HPDE6-E6E7 (cell line): Measurements from ENCODE around the gene ARHGAP25.

Experiments
- DNase-seq: peaks from one replicate; pipeline ENCODE4 v3.0.0; 2011; ENCODE audit warnings: missing footprints; ENCODE audit errors: extremely low spot score

The ARHGAP25 gene

DNA sequence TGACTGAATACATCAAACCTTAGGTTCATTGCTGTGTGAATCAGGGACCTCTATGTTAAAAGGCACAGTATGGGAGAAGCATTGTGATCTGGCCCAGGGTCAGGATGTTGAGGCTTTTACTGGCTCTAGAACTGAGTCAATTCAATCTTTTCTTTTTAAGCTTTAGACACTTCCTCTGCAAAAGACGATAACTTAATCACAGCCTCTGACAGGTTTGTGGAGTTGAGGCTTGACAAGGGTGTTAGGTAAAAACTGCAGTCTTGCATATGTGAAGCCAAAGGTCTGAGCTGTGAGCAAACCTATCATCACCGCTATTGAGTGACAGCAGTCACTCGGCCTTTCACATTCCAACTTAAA, 17.3 kb upstream of the ARHGAP25 start:
- DNase-seq: no peak

DNA sequence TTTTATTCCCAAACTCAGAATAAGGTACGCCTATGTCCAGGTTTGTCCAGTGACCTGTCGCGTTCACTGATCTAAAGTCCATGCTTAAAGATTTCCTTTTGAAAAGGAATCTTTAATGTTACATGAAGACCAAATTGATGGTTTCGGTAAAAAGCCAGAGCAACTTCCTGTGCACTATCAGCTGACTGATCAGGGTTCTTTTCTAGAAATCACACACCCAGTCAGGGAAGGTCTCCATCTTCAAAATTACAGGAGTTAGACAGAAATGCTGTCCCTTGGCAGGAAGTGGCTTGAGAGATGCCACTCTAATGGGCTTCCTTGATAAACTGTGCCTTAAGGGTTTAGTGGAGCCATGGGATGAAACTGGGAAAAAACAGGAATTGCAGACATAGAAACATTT, 14.7 kb upstream of the ARHGAP25 start:
- no peak for DNase-seq

DNA sequence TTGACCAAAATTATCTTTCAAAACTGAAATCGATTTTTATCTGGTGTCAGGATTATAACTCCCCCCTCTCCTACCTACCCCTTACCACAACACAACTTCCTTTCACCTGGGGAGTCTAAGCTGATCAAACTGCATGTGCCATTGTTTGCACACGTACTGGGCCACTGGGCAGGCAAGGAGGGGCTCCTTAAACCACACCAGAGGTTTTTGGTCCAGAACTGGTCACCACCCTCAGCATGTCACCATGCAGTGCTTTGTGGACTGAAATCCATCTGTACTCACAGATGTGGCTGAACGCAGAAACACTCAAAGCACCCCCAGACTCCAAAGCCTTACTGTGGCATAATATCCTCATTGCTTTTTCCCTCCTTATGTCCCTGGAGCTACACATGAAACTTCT, 13.9 kb upstream of the ARHGAP25 start:
- no peak for DNase-seq

DNA sequence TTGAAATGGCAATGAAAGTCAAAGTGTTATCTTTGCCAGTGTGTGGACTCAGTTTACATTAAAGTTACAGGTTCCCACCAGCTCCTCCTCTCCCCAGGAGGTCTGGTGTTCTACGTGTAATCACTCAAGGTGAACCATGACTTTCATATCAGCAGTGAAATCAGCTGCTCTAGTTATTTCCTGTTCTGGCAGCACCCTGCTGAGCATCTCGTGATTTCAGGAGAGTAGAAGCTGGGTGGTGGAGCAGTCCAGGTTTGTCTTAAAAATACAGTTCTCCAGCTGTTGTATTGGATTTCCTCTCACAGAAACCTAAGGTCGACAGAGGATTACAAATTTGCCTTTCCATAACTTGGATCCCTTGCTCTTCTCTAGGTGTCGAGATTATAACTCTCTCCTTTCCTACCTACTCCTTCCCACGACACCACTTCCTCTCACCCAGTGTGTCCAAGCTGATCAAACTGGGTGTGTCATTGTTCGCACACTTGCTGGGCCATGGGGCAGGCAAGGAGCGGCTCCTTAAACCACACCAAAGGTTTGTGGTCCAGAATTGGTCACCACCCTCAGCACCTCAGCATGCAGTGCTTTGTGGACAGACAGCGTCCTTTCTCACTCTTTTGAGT, 13.0 kb upstream of the ARHGAP25 start:
- no peak for DNase-seq

DNA sequence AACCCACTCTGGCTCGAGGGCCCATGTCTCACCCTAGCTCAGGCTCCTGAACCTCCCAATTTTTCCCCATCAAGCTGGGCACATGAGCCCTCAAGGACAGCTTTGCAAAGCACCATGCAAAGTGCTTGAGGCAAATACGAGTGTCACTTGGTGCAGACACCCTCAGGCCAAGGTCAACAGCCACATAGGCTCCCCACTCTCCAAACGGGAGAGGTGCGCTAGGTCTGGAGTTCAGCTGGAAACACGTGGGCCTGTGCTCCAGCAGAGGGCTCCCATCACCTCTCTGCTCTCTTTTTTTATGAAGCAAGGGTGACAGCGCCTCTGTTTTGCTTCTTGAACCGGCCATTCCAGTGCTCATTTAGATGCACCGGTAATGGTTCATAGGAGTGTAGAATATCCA, 11.9 kb upstream of the ARHGAP25 start:
- no peak for DNase-seq

DNA sequence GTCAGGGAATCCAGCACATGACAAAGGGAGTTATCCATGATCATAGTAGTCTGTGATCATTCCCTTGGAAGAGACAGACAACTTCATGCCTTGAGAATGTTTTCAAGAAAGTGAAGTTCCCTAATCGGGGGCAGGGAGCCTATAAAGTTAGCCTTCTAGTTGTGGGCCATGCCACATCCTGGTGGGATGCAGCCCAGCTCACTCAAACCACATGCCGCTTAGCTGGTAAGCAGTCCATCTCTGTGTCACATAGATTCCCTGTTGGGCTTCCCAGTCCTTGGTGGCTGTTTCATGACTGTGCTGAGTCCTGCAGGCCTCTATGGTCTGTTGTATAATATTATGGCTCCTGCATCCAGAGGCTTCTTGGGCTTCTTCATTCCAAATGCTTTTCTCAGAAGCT, 11.4 kb upstream of the ARHGAP25 start:
- DNase-seq: no peak

DNA sequence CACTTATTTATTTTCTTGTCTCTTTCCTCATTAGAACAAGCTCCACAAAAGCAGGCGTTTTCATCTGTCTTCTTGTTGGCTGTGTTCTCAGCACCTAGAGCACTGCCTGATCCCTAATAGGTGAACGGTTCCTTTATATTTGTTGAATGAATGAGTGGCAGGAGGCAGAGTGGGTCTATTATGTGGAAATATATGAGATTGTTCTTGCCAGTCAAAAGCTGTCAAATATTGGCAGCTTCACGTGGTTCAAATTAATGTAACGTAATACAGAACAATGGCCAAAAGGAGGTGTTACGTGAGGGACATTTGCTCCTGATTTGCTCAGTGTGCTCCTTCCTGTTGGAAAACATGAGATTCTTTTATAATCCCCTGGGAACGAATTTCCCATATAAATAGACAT, 8.5 kb upstream of the ARHGAP25 start:
- DNase-seq: no peak

DNA sequence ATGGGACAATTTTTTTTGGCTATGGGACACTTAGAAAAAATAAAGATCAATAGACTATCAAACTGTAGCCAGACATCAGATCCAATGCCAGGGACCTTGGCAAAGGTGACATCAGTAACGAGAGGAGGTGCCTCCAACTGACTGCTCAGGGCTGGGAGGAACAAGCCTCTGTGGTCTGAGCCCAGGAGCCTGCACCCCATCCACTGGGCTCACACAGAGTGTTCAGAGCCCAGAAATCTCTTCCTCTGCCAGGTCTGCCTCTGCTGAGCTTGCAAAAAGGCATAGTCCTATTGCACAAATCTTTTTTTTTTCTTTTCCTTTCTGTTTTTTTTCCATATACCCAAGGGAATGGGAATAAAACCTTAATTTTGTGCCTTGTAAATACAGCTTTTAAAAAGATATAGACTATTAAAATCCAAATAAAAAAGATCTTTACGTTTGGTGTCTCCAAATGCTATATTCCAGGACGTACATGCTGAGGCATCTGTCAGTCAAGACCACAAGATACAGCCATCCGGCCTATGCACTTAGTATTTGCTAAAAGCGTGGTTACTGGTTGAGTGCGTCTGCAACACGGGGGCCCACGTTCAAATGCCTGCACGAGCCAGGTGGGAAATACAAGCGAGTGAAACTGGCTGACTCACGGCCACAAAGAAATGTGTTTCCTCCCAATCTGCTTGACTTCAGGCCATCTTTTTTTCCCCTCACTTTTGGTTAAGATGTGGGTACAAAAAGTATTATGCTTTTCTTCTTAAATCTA, 7.8 kb upstream of the ARHGAP25 start:
- DNase-seq: no peak

DNA sequence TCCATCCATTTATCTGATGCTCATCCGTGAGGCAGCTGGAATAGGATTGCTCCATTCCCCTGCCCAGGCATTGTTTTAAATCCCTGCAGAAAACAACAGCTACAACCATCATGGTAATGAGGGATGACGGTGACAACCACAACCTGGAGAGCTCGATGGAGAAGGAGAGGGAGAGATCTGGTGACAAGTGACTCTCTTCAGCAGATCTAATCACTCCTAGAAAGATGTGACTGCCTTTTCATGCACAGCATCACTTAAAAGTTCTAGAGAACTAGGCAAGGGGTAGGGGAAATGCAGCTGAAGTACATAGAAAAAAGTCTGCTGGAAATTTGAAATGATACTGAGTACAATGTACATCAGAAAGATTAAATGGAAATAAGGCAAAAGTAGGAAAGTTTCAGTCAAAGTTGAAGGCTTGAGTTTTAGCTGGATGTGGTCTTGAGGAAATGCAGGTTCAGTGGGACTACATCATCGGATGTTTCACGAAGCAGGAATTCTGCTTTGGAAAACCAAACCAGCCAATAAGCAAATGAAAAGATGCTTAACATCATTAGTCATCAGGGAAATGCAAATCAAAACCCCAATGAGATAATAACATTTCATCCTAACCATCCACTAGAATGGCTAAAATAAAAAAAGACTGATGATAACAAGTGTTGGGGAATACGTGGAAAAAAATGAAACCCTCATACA, 6.8 kb upstream of the ARHGAP25 start:
- no peak for DNase-seq

DNA sequence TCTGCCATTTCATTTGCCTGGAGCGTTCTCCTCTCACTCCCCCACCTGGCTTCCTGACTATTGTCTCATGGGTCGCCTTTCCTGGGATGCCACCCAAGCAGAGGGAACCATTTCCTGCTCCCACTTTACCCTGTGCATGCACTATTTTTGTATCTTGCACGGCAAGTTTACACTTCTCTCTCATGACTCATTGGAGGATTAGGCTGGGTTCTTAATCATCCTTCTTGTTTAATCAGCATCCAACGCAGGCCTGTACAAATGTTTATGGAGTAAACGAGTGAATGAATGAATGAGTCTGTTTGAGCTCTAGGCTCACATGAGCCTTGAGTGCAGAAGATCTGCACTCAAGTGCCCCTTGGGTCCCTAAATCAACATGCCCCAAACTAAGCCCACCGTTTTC, 3.8 kb upstream of the ARHGAP25 start:
- DNase-seq: peak; percentile 77

DNA sequence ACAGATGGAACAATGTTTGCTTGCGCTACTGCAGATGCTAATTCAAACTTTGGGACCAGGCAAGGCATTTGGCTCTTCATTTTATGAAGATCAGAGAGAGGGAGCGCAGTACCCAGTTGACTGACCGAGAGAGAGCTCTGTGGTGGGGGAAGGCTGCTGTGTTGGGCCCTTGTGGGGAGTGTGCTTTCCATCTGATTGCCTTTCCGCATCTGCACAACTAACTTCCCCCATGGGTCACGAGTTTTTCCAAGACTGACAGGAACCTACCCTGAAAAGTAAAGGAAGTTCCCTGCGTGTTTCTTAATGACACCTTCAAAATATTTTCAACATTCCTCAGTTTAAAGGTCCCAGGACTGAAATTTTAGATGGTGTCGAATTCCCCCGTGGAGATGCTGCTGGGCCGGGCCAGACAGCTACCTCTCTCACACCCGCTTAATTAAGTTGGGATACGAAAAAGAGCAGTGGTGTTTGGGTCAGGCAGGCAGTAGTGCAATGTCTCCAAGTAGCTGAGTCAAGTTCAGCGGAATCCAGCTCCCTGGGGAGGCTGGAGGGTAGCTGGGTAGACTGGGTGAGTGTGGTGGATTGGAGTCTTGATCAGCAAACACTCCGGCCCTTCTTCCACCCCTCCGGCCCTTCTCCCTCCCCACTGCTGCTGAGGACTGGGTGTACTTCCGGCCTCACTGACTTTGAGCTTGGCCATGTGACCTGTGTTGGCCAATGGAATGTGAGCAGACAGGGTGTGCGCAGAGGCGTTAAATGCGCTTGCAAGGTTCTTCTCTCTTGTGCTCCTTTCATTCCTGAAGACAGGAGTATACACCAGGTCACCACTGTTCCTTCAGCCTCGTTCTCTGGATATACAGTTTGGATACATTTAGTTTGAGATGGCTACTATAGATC, 2.3 kb upstream of the ARHGAP25 start:
- no peak for DNase-seq

DNA sequence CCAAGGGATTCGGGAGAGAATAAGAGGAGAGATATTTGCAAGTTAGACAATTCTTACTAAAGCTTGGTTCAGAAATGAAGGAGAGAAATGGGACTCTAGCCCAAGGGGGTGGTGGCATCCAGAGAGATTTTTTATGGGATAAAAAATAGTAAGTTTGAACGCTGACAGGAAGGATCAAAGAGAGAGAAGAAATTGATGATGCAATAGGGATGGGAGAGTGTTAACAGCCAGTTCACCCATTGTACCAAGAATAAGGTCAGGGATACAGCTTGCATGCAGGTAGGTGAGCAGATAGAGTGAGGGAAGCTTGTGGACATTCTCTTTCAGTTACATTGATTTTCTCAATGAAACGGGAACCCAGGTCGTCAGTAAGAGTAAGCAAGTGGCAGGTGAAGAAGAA, 1.2 kb upstream of the ARHGAP25 start:
- DNase-seq: no peak

DNA sequence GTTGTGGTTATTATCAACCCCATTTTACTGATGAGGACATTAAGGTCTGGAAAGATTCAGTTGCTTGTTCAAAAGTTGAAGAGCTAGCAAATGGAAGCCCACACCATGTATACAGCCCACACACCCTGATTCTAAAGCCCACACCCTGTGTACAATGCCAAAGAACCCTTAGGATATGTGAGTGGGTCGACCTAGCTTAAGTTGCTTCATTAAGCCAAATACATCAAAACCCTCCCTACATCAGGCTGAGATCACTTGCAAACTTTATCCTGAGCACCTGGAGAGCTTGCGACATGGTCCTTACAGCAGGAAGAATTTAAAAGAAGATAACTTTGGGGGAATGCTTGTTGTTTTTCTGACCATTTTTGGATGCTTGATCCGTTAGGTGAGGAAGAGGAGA, 435 bp upstream of the ARHGAP25 start:
- DNase-seq: no peak

DNA sequence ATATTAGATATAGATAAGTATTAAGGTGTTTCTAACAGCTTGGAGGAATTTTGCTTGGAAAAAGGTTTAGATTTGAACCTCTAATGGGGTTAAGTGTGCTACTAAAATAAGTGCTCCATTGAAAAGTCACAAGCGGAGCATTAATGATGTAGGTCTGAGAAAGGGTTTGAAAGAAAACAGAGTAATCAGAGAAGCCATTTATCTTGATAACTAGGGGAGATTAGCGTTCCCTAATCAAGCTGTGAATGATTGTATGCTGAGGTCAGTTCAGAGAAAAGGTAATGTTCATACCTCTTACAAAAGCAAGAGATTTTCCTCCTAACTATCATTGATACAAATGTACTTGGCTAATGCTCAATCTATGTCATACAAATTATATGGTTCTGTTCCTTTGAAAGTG, 1.5 kb downstream of the ARHGAP25 start:
- DNase-seq: no peak

DNA sequence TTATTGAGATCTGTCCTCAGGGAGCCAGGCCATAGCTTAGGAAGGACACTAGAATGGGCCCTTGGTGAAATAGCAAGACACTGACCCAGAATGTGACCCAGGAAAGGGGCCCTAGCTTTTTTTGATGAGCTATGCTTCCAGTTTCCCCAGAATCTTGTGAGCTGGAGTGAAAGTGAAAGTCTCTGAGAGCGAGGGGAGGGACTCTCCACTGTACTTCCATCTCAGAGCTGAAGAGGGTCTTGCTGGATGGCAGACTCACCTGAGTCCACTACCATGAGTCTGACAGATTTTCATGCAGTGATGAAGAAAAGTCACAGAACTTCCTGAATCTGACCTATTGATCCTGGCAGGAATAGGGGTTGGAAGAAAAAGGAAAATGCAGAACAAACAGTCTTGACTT, 3.1 kb downstream of the ARHGAP25 start:
- DNase-seq: no peak

DNA sequence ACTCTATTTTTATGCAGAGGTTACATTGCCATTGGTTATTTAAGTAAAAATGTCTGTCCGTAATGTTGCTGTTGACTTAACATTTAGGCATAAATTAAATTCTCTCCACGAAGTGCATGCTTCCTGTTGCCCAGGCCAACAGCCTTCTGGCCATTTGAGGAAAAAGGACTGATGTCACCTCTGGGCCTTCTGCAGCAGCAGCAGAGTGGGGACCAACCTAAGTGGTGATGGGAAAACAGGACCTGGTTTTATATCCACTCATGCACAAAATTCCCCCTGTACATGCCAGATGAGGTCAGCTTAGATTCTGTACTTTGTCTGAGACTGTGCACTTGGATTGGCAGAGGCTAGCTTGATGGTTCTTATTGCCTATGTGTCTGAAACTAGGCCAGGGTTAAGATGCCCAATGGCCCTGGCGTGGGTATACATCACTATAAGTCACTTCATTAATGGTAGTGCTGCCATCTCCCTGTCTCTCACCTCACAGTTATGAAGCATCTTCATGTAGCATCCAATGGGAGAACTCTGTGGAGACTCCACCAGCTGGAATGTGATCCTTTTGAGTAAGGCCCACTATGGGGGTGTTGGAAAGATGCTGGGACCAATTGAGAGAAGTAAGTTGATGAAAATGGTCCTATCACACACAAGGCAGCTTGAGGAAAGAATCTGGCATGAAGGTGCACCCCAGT, 4.4 kb downstream of the ARHGAP25 start:
- no peak for DNase-seq

DNA sequence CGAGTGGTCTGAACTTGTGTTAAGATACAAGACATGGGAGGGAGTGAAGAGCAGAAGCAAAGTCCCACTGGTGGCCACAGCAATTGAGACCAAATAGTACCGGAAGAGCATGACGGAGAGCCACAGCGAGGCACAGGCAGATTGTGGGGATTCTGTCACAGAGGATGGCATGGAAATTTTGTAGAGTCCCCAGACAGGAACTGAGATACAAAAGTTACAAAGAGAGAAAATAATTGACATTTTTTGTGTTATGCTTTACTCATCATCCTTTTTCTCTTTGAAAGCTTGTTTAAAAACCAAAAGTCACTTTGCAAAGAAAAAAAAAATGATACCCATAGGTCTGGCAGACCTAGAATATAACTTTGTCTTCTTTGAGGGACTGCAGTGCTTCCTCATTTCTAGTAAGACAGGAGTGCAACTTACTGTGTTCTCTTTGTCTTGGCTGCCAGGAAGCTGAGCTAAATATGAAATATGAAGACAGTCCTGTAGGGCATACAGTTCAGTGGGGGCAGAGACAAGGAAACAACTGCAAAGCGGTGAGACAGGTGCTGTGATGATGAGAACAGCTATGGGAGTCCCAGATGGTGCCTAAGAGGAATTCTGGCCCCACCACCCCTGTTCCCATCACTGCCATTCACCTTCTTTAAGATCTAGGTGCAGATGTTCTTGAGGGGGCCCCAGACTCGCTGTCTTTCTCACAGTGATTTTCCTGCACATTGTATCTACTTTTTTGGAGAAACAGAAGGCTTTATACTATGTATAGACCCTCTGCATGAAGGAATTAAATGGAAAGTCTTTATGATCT, 5.2 kb downstream of the ARHGAP25 start:
- DNase-seq: no peak

DNA sequence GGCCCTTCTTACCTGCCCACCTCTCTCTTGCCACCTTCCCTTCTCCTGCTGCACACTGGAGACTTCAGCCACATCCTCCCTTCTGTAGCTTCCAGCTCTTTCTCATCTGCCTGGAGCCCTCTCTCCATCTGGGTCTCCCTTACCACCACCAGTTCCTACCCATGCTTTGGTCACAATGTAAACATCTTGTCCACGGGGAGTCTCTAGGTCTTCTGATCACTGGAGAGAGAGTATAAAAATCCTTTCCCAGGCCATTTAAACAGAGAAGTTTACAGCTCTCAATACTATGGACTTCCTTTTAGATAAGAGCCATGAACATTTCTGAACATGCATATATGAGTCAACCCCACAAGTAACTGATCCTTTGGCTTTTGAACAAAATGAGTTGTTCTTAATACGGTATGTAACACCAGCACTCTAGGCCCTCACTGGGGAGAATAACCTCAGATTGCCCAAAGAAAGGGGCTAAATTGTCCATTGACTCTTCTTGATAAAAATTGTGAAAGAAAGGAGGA, 5.8 kb downstream of the ARHGAP25 start:
- peak; percentile 69 for DNase-seq

DNA sequence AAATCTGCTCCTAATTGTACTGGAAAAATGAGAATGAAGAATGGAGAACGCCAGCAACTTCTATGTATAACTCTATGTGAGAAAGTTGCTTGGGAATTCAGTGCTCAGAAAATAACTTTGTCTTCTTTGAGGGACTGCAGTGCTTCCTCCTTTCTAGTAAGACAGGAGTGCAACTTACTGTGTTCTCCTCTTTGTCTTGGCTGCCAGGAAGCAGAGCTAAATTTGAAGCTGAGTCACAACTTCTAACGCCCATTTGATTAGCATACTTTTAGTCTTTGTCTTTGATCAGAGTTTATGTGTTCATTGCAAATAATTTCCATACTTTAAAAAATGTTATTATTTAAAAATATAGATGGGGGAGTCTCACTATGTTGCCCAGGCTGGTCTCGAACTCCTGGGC, 6.6 kb downstream of the ARHGAP25 start:
- no peak for DNase-seq

DNA sequence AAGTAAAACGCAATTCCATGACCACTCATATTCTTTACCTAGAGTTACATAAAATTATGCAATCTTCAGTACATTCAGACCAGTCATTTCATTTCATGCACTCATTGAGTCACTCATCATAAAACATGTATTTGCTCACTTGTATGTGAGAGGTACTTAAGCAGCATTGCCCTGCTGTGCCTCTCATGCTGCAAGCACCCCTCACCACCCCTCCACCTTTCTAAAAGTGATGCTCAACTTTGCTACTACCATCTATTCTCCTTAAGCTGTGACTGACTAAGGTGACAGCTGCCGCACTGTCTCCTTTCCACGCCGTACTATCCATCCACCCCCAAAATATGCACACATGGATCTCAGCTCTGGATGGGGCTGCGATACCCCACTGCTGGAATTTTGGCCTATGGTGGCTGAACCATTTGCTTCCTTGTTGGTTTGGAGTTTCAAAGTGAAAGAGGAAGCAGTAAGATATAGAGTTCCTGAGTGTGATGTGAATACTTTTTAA, 7.2 kb downstream of the ARHGAP25 start:
- DNase-seq: no peak
